Type B pancreatic cell (in vitro differentiated cells): ENCODE data around the gene RAB3B. TPM values are rescaled to one million over a fixed set of nuclear protein-coding genes. Genes with fewer than 3 reads are reported as not detected.

Experiments
- DNase-seq: peaks from one replicate; pipeline ENCODE4 v3.0.0; 2021; ENCODE audit warnings: mixed read lengths; ENCODE audit not compliant: unreplicated experiment; ENCODE audit errors: extremely low spot score
- H3K27ac Mint-ChIP-seq: 2 replicates; pipeline ENCODE4 v1.8.0; 2021; ENCODE audit warnings: mild to moderate bottlenecking, mixed read lengths
- H3K27me3 Mint-ChIP-seq: 2 replicates; pipeline ENCODE4 v1.8.0; 2021; ENCODE audit warnings: mixed read lengths
- H3K36me3 Mint-ChIP-seq: 2 replicates; pipeline ENCODE4 v1.8.0; 2021; ENCODE audit warnings: mixed read lengths
- H3K4me1 Mint-ChIP-seq: one replicate; pipeline ENCODE4 v1.8.0; 2021; ENCODE audit warnings: mixed read lengths; ENCODE audit not compliant: unreplicated experiment
- H3K4me3 Mint-ChIP-seq: 2 replicates; pipeline ENCODE4 v1.8.0; 2021; ENCODE audit warnings: mild to moderate bottlenecking, mixed read lengths
- H3K9me3 Mint-ChIP-seq: 2 replicates; pipeline ENCODE4 v1.8.0; 2021; ENCODE audit warnings: mixed read lengths
- total RNA-seq: library from RNA; stranded (reverse); gene quantifications from 2 replicates; pipeline ENCODE4 v1.2.1, GENCODE V29; 2021; ENCODE audit warnings: low replicate concordance
- TF ChIP-seq, protein P1 (sequence below): fragments of 200-600 bp; sonication (generic); conservative IDR thresholded peaks from 2 replicates; pipeline ENCODE4 v1.5.0; 2021; ENCODE audit warnings: antibody characterized with exemption, mild to moderate bottlenecking

RAB3B gene
- total RNA-seq, 1 donor from 2014 or later = 16.9 TPM

DNA sequence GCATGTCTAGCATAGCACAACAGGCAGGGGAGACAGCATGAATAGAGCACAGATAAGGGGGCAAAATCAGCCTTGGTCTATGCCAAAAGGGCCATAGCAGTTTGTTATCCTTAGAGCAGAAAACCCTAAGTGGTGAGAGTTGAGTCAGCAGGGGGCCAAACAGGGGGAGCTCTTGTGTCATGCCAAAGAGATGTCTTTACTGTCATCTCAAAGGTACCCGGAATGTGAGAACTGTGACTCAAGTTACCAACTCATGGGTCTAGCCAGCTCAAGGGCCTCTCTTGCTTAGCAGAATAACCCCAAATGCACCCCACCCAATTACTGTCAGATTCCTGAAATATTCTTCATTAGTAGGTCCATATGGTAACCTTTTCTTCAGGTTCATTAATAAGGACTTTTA lies 66.0 kb downstream of the RAB3B start:
- Mint-ChIP-seq H3K36me3 (no peaks in the 10 kb centered on the region), H3K4me3 (no peak overlapping the region), H3K4me1 (peaks cover 16% of the 10 kb centered on the region), H3K27me3 (no peaks in the 10 kb centered on the region), H3K9me3 (no peaks in the 10 kb centered on the region), H3K27ac (no peak overlapping the region)
- no peak for DNase-seq
- TF ChIP-seq, protein P1, sequence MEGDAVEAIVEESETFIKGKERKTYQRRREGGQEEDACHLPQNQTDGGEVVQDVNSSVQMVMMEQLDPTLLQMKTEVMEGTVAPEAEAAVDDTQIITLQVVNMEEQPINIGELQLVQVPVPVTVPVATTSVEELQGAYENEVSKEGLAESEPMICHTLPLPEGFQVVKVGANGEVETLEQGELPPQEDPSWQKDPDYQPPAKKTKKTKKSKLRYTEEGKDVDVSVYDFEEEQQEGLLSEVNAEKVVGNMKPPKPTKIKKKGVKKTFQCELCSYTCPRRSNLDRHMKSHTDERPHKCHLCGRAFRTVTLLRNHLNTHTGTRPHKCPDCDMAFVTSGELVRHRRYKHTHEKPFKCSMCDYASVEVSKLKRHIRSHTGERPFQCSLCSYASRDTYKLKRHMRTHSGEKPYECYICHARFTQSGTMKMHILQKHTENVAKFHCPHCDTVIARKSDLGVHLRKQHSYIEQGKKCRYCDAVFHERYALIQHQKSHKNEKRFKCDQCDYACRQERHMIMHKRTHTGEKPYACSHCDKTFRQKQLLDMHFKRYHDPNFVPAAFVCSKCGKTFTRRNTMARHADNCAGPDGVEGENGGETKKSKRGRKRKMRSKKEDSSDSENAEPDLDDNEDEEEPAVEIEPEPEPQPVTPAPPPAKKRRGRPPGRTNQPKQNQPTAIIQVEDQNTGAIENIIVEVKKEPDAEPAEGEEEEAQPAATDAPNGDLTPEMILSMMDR = no peak

DNA sequence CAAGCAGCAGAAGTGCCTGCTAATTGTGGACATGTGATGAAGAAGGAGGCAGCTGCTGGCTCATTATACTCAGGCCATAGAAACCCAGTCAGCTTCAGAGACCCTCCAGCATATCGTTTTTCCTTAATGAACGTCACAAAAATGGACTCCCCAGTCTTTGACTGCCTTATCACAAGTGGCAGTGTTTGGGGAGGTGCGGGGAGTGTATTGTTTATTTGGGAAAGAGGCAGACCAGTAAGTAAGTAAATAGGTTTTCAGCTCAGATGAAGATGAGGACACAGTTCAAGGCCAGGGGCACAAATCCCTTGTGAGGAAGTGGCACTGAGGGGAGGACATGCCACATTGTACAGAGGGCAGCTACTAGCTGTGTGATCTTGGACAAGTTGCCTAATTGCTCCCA lies 68.5 kb downstream of the RAB3B start:
- H3K9me3 Mint-ChIP-seq = no peaks in the 10 kb centered on the region
- H3K4me3 Mint-ChIP-seq = no peak overlapping the region
- no peaks in the 10 kb centered on the region for H3K27me3 Mint-ChIP-seq
- TF ChIP-seq, protein P1 = no peak
- no peak overlapping the region for H3K27ac Mint-ChIP-seq
- DNase-seq = no peak
- H3K36me3 Mint-ChIP-seq = no peaks in the 10 kb centered on the region
- H3K4me1 Mint-ChIP-seq = peaks cover 24% of the 10 kb centered on the region

DNA sequence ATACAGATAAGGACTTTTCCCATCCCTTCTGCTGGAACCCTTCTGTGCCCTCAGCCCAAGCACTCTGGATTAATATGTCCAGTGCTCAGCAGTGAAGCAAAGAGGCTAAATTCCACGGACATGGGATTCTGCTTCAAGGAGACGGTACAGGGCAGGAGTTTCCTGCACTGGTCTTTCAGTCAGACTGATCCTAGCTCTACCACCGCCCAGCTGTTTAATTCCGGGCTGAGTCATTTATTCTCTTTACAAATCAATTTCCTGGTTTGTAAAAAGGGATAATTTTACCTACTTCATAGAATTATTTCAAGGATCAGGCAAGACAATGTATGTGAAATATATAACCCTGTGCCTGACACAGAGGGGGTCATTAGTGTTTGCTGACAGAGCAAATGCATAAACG lies 70.4 kb downstream of the RAB3B start:
- no peaks in the 10 kb centered on the region for H3K36me3 Mint-ChIP-seq

DNA sequence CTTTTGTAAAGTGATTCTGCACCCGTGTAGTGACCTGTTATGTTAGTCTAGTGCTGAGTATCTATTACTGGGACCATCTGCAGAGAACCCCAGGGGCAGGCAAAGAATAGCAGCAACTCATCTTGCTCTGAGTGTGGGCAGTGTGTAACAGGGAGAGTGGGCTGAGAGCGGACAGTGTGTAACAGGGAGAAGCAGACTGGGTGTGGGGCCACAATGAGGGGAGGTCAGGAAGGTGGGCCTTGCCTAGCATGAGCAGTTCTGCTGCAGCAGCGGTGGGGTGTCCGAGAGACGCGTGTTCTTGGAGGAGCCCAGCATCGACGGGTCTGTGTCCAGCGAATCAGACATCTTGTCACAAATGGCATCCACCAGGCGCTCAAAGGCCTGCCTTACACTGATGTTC lies 70.8 kb downstream of the RAB3B start:
- Mint-ChIP-seq H3K27ac (peak overlapping the region; percentile 5), H3K36me3 (no peaks in the 10 kb centered on the region), H3K4me1 (peaks cover 24% of the 10 kb centered on the region), H3K9me3 (no peaks in the 10 kb centered on the region), H3K27me3 (no peaks in the 10 kb centered on the region), H3K4me3 (no peak overlapping the region)
- TF ChIP-seq, protein P1 = no peak
- DNase-seq = no peak

More for the DNA sequence above, 70.4 kb downstream of the RAB3B start:
- Mint-ChIP-seq H3K4me3 (no peak overlapping the region), H3K9me3 (no peaks in the 10 kb centered on the region), H3K4me1 (peaks cover 24% of the 10 kb centered on the region), H3K27me3 (no peaks in the 10 kb centered on the region), H3K27ac (no peak overlapping the region)
- TF ChIP-seq, protein P1 = no peak
- no peak for DNase-seq

DNA sequence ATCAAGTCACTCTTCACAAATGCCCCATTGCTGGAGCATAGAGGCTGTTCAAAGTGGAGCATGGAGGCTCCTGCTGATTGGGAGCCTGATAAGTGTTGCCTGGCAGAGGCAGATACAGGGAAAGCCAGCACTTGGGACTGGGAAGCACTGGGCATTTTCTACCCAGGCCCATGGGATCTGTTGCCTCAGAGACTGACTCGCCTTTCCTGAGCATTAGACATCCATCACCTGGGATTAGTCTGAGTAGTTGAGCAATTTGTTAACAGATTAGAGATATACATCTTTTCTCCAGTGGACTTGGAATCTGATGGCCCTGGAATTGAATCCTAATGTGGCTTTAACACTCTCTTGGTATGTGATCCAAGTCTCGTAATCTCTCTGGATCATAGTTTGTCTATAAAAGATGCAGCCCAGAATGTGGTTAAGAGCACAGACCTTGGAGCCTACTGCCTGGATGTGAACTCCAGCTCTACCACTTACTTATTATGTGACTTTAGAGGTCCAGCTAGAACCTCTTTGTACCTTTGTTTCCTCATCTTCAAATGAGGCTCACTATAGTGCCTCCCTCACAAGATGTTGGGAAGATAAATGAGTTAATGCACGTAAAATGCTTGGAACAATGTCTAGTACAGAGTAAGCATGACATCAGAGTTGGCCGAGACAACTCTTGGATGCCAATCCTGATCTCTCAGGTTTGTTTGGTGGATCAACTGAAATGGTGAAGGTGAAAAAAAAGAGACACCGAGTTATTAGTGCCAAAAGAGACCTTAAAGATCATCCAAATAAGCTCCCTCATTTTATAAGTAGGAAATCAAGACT lies 73.7 kb downstream of the RAB3B start:
- H3K27me3 Mint-ChIP-seq = peaks cover 5% of the 10 kb centered on the region
- peaks cover 24% of the 10 kb centered on the region for H3K4me1 Mint-ChIP-seq
- H3K36me3 Mint-ChIP-seq = no peaks in the 10 kb centered on the region
- H3K27ac Mint-ChIP-seq = no peak overlapping the region
- TF ChIP-seq, protein P1 = no peak
- H3K9me3 Mint-ChIP-seq = no peaks in the 10 kb centered on the region
- DNase-seq = no peak
- H3K4me3 Mint-ChIP-seq = no peak overlapping the region
